Large intestine (tissue), 3 donors: ENCODE measurements around the gene AMH. TPM values are rescaled to one million over a fixed set of nuclear protein-coding genes. Genes with fewer than 3 reads are reported as not detected.

Experiments used
- DNase-seq, 2 donors: peaks; one replicate each; pipeline versions ENCODE4 v3.0.0 to v3.0.0-alpha.2; 2013
- H3K27ac ChIP-seq: one replicate; pipeline ENCODE4 v1.5.1; 2013; ENCODE audit warnings: low read length
- H3K27me3 ChIP-seq: 2 replicates; pipeline ENCODE4 v1.6.1; 2013; ENCODE audit warnings: low read length; ENCODE audit not compliant: control insufficient read depth, insufficient read depth
- H3K36me3 ChIP-seq: 2 replicates; pipeline ENCODE4 v1.6.1; 2013; ENCODE audit warnings: low read length; ENCODE audit not compliant: control insufficient read depth, insufficient read depth
- H3K4me1 ChIP-seq: one replicate; pipeline ENCODE4 v1.6.1; 2013; ENCODE audit warnings: low read length; ENCODE audit not compliant: control insufficient read depth, insufficient read depth
- H3K4me3 ChIP-seq: one replicate; pipeline ENCODE4 v1.5.1; 2013; ENCODE audit warnings: low read length
- H3K9me3 ChIP-seq: one replicate; pipeline ENCODE4 v1.6.1; 2013; ENCODE audit warnings: mild to moderate bottlenecking, low read depth, low read length, moderate library complexity; ENCODE audit not compliant: control insufficient read depth
- WGBS: methylation state at CpG from one replicate; pipeline ENCODE4 v1.1.5; 2013; ENCODE audit warnings: low lambda C conversion rate; ENCODE audit not compliant: insufficient coverage; 5-methylcytosine and 5-hydroxymethylcytosine counted together
- polyA plus RNA-seq: library from polyadenylated mRNA; unstranded; fragments of 120-200 nt; gene quantifications from one replicate; pipeline ENCODE4 v1.2.1, GENCODE V29; 2013

Gene AMH
- polyA plus RNA-seq, 1 donor: 4.6 TPM

GRCh38 chr19:2255982-2256685 is 7.0 kb downstream of the AMH start, which contains the start of gene JSRP1:
Gene JSRP1 (minus strand): TSS chr19:2256417. CDS start chr19:2255314, 1,103 bp downstream.
- peaks cover 26% of the 10 kb centered on the region for H3K4me1 ChIP-seq
- H3K9me3 ChIP-seq: peaks cover 19% of the 10 kb centered on the region
- WGBS: no CpG with 5 or more reads among the region's 24 CpGs
- H3K4me3 ChIP-seq: no peak within 1 kb of the TSS
- no peak within 1 kb of the TSS for H3K27ac ChIP-seq
- peaks cover 38% of the 10 kb centered on the region for H3K27me3 ChIP-seq
- no peak for DNase-seq
- H3K36me3 ChIP-seq: no peaks in the 10 kb centered on the region

- Histone ChIP-seq H3K27ac (no peak overlapping the region), H3K4me1 (peaks cover under 1% of the 10 kb centered on the region), H3K4me3 (no peak overlapping the region), H3K27me3 (peaks cover 8% of the 10 kb centered on the region), H3K36me3 (no peaks in the 10 kb centered on the region), H3K9me3 (no peaks in the 10 kb centered on the region)
- WGBS: no CpG with 5 or more reads among the region's 5 CpGs
- no peak for DNase-seq
Observed at GRCh38 chr19:2259336-2259735, 10.2 kb downstream of the AMH start.

- Histone ChIP-seq H3K27me3 (peaks cover 3% of the 10 kb centered on the region), H3K4me1 (no peaks in the 10 kb centered on the region), H3K36me3 (no peaks in the 10 kb centered on the region), H3K4me3 (no peak overlapping the region), H3K27ac (no peak overlapping the region), H3K9me3 (no peaks in the 10 kb centered on the region)
- no peak for DNase-seq
- 67% methylated on average over 6 of the region's 11 CpGs for WGBS
Observed at GRCh38 chr19:2260341-2260805, 11.2 kb downstream of the AMH start.

GRCh38 chr19:2261438-2262172 is 12.5 kb downstream of the AMH start:
- Histone ChIP-seq H3K27me3 (no peaks in the 10 kb centered on the region), H3K4me3 (no peak overlapping the region), H3K27ac (no peak overlapping the region), H3K4me1 (peaks cover 2% of the 10 kb centered on the region), H3K9me3 (no peaks in the 10 kb centered on the region), H3K36me3 (no peaks in the 10 kb centered on the region)
- no peak for DNase-seq
- WGBS: 80% methylated on average over 1 of the region's 7 CpGs

- H3K4me3 ChIP-seq: no peak overlapping the region
- no CpG with 5 or more reads among the region's 18 CpGs for WGBS
- H3K27ac ChIP-seq: no peak overlapping the region
- H3K36me3 ChIP-seq: peaks cover 2% of the 10 kb centered on the region
- H3K9me3 ChIP-seq: no peaks in the 10 kb centered on the region
- peaks cover 6% of the 10 kb centered on the region for H3K4me1 ChIP-seq
- H3K27me3 ChIP-seq: no peaks in the 10 kb centered on the region
- peak in 1 of 2 donors; percentile 32 for DNase-seq
Observed at GRCh38 chr19:2266183-2266993, 17.3 kb downstream of the AMH start.

GRCh38 chr19:2268480-2268830 is 19.3 kb downstream of the AMH start:
- peaks cover 23% of the 10 kb centered on the region for H3K4me1 ChIP-seq
- peak overlapping the region; percentile 89 for H3K4me3 ChIP-seq
- no peak for DNase-seq
- no peak overlapping the region for H3K27ac ChIP-seq
- peaks cover 4% of the 10 kb centered on the region for H3K9me3 ChIP-seq
- H3K27me3 ChIP-seq: no peaks in the 10 kb centered on the region
- WGBS: 83% methylated on average over 1 of the region's 4 CpGs
- H3K36me3 ChIP-seq: peaks cover 21% of the 10 kb centered on the region

GRCh38 chr19:2268861-2269243 is 19.7 kb downstream of the AMH start:
- WGBS: no CpG with 5 or more reads among the region's 19 CpGs
- Histone ChIP-seq H3K4me3 (peak overlapping the region; percentile 89), H3K9me3 (peaks cover 4% of the 10 kb centered on the region), H3K4me1 (peaks cover 26% of the 10 kb centered on the region), H3K36me3 (peaks cover 22% of the 10 kb centered on the region), H3K27me3 (no peaks in the 10 kb centered on the region), H3K27ac (peak overlapping the region; percentile 60)
- no peak for DNase-seq

- peak; percentile 97 to 98 for DNase-seq
- Histone ChIP-seq H3K36me3 (peaks cover 27% of the 10 kb centered on the region), H3K27ac (peak overlapping the region; percentile 91), H3K4me1 (peaks cover 28% of the 10 kb centered on the region), H3K9me3 (peaks cover 4% of the 10 kb centered on the region), H3K27me3 (no peaks in the 10 kb centered on the region), H3K4me3 (peak overlapping the region; percentile 100)
- no CpG with 5 or more reads among the region's 103 CpGs for WGBS
Observed at GRCh38 chr19:2269244-2270156, 20.4 kb downstream of the AMH start.

DNA sequence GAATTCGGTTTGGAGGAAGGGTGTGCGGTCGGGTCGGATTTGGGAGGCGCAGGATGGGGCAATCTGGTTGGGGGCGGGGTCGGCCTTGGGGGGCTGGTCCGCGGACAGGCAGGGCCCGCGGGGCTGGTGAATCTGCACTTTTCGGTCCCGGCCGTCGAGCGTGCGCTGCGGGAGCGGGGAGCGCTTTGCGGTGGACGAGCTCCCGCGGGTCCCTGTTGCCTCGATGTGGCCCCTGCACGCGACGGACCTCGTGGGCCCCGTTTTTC is 21.0 kb downstream of the AMH start:
- peaks cover 27% of the 10 kb centered on the region for H3K36me3 ChIP-seq
- H3K27me3 ChIP-seq: no peaks in the 10 kb centered on the region
- peaks cover 4% of the 10 kb centered on the region for H3K9me3 ChIP-seq
- WGBS: no CpG with 5 or more reads among the region's 30 CpGs
- DNase-seq: peak in 1 of 2 donors; percentile 31
- H3K27ac ChIP-seq: peak overlapping the region; percentile 91
- H3K4me3 ChIP-seq: peak overlapping the region; percentile 100
- peaks cover 29% of the 10 kb centered on the region for H3K4me1 ChIP-seq
